Gastrocnemius medialis (tissue), 4 donors: ENCODE measurements around the gene FNTB. TPM values are rescaled to one million over a fixed set of nuclear protein-coding genes. Genes with fewer than 3 reads are reported as not detected.

Experiments
- ATAC-seq, 2 donors: fragments of 150-250 bp; one replicate each; pipeline ENCODE4 v1.9.1; 2016
- DNase-seq, 2 donors: peaks; one replicate each; pipeline ENCODE4 v3.0.0-alpha.2; 2019
- H3K27ac ChIP-seq, 4 donors: fragments of 200-600 bp; sonication (generic); 1 replicate in 1 of 4; 2 replicates in 3 of 4; pipeline ENCODE4 v1.5.1; 2016 to 2018; ENCODE audit warnings: mild to moderate bottlenecking in 2 of 4, moderate library complexity in 1 of 4
- H3K27me3 ChIP-seq, 3 donors: fragments of 200-600 bp; sonication (generic) in 2 of 3; 1 replicate in 1 of 3; 2 replicates in 2 of 3; pipeline versions ENCODE4 v1.5.1 to v1.6.0; 2016 to 2019; ENCODE audit warnings: mild to moderate bottlenecking in 1 of 3, moderate library complexity in 1 of 3
- H3K36me3 ChIP-seq, 2 donors: fragments of 200-600 bp; sonication (generic) in 1 of 2; one replicate each; pipeline ENCODE4 v1.5.1; 2017 to 2018
- H3K4me1 ChIP-seq, 2 donors: fragments of 200-600 bp; sonication (generic) in 1 of 2; one replicate each; pipeline ENCODE4 v1.5.1; 2016 to 2017; ENCODE audit warnings: mild to moderate bottlenecking in 2 of 2
- H3K4me3 ChIP-seq, 4 donors: fragments of 200-600 bp; sonication (generic) in 3 of 4; 1 replicate in 1 of 4; 2 replicates in 3 of 4; pipeline ENCODE4 v1.5.1; 2016 to 2019; ENCODE audit warnings: mild to moderate bottlenecking in 2 of 4
- H3K9me3 ChIP-seq, 3 donors: fragments of 200-600 bp; sonication (generic) in 2 of 3; 1 replicate in 1 of 3; 2 replicates in 2 of 3; pipeline ENCODE4 v1.5.1; 2016 to 2019
- POLR2A ChIP-seq, 2 donors: fragments of 450-650 bp; IDR thresholded peaks; one replicate each; pipeline ENCODE4 v1.6.1; 2017; ENCODE audit warnings: antibody characterized with exemption in 2 of 2, mild to moderate bottlenecking in 2 of 2, moderate library complexity in 2 of 2
- in situ Hi-C, 4 donors: fragments of 200-750 bp; cut with MboI; loops; one replicate each; pipeline versions ENCODE4 v1.15.0 to v1.8.0; 2017; ENCODE audit warnings: low sequenced_read_pairs in 4 of 4
- intact Hi-C: fragments of 100-400 bp; cut with DNase I; formaldehyde crosslinking; loops from one replicate; pipeline ENCODE4 v1.15.1; 2023; ENCODE audit warnings: low total_unique reads
- total RNA-seq, 4 donors: library from RNA; depleted of rRNA; stranded (reverse); fragments of >200 nt; gene quantifications; one replicate each; pipeline versions ENCODE4 v1.1.0 to v1.2.3, GENCODE V29; 2016
- TF ChIP-seq, protein P1 (sequence below), 5 experiments: fragments of 450-650 bp in 3 of 5; fragments of 200-600 bp in 2 of 5; sonication (generic) in 2 of 5; IDR thresholded peaks in 4 of 5; conservative IDR thresholded peaks in 1 of 5; 1 replicate in 4 of 5; 2 replicates in 1 of 5; pipeline ENCODE4 v1.5.1; 2016 to 2019; ENCODE audit warnings: antibody characterized with exemption in 5 of 5, mild to moderate bottlenecking in 3 of 5, moderate library complexity in 3 of 5

The FNTB gene
- total RNA-seq, 4 donors from 2014 or later = 6.1 to 40.6 (median 18.0) TPM

GRCh38 chr14:65045006-65045405, 58.3 kb downstream of the FNTB start:
- H3K4me3 ChIP-seq = no peak overlapping the region
- ATAC-seq (no peak), DNase-seq (no peak)
- peaks cover 8 to 20% of the 10 kb centered on the region in 2 donors for H3K4me1 ChIP-seq
- H3K27me3 ChIP-seq = no peaks in the 10 kb centered on the region
- H3K9me3 ChIP-seq = no peaks in the 10 kb centered on the region
- in situ Hi-C loops (no loop called here), intact Hi-C loops (no loop called here)
- no peak overlapping the region for H3K27ac ChIP-seq
- H3K36me3 ChIP-seq = peaks cover 0 to 30% of the 10 kb centered on the region in 2 donors
- TF ChIP-seq, protein P1, sequence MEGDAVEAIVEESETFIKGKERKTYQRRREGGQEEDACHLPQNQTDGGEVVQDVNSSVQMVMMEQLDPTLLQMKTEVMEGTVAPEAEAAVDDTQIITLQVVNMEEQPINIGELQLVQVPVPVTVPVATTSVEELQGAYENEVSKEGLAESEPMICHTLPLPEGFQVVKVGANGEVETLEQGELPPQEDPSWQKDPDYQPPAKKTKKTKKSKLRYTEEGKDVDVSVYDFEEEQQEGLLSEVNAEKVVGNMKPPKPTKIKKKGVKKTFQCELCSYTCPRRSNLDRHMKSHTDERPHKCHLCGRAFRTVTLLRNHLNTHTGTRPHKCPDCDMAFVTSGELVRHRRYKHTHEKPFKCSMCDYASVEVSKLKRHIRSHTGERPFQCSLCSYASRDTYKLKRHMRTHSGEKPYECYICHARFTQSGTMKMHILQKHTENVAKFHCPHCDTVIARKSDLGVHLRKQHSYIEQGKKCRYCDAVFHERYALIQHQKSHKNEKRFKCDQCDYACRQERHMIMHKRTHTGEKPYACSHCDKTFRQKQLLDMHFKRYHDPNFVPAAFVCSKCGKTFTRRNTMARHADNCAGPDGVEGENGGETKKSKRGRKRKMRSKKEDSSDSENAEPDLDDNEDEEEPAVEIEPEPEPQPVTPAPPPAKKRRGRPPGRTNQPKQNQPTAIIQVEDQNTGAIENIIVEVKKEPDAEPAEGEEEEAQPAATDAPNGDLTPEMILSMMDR (IDR thresholded peaks at IDR 0.05 in 4 of 5, conservative IDR thresholded peaks at IDR 0.05 in 1 of 5) = no peak
- no peak for TF ChIP-seq POLR2A (IDR thresholded peaks at IDR 0.05)

DNA sequence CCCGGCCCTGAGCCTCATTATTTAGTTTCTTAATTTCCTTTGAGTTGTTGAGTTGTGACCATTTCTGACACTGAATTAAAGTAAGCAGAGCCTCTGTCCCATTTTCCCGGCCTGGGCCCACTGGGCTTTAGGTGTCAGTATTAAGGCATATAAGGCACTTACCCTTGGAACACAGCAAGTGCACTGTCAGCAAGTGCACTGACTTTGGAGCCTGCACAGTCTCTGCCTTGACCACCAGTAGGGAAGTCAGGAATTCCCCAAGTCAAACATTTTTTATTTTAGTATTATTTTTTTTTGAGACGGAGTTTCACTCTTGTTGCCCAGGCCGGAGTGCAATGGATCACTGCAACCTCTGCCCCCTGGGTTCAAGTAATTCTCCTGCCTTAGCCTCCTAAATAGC, 59.0 kb downstream of the FNTB start:
- H3K4me3 ChIP-seq = no peak overlapping the region
- intact Hi-C loops = no loop called here
- DNase-seq (no peak), ATAC-seq (no peak)
- TF ChIP-seq, protein P1 (IDR thresholded peaks at IDR 0.05 in 4 of 5, conservative IDR thresholded peaks at IDR 0.05 in 1 of 5) = no peak
- no peak for TF ChIP-seq POLR2A (IDR thresholded peaks at IDR 0.05)
- in situ Hi-C loops = no loop called here
- H3K27ac ChIP-seq = no peak overlapping the region
- no peaks in the 10 kb centered on the region for H3K9me3 ChIP-seq
- H3K27me3 ChIP-seq = no peaks in the 10 kb centered on the region
- peaks cover 0 to 29% of the 10 kb centered on the region in 2 donors for H3K36me3 ChIP-seq
- H3K4me1 ChIP-seq = peaks cover 8 to 20% of the 10 kb centered on the region in 2 donors

GRCh38 chr14:65052832-65053231, 66.1 kb downstream of the FNTB start:
- no peaks in the 10 kb centered on the region for H3K9me3 ChIP-seq
- DNase-seq = no peak
- TF ChIP-seq, protein P1 (IDR thresholded peaks at IDR 0.05 in 4 of 5, conservative IDR thresholded peaks at IDR 0.05 in 1 of 5) = no peak
- TF ChIP-seq POLR2A (IDR thresholded peaks at IDR 0.05) = no peak
- no peak for ATAC-seq
- peaks cover 0 to 14% of the 10 kb centered on the region in 2 donors for H3K36me3 ChIP-seq
- no peak overlapping the region for H3K4me3 ChIP-seq
- no peaks in the 10 kb centered on the region for H3K27me3 ChIP-seq
- no peak overlapping the region for H3K27ac ChIP-seq
- intact Hi-C loops = no loop called here
- in situ Hi-C loops = no loop called here
- H3K4me1 ChIP-seq = peaks cover 0 to 4% of the 10 kb centered on the region in 2 donors

DNA sequence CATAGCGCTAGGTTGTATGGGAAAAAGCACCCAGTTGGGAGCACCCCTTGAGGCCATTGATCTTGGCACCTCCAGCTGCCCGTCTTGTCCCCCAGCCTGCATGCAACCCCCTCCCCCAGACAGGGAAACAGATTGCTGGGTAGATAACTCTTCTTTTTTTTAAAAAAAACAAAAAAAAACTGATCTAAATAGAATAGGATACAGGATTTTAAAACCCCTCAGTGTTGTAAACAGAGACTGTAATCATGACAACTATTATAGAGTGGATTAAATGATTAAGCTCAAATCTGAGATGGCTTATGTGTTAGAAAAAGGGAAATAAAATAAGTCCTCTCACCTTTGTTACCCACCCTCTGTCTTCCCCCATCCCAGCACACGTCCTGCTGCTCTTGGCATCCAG, 66.8 kb downstream of the FNTB start:
- no peak for ATAC-seq
- H3K4me1 ChIP-seq = no peaks in the 10 kb centered on the region
- intact Hi-C loops = no loop called here

More for the DNA sequence above, 66.8 kb downstream of the FNTB start:
- Histone ChIP-seq H3K36me3 (peaks cover 0 to 14% of the 10 kb centered on the region in 2 donors), H3K9me3 (no peaks in the 10 kb centered on the region), H3K27ac (no peak overlapping the region), H3K27me3 (no peaks in the 10 kb centered on the region), H3K4me3 (no peak overlapping the region)
- TF ChIP-seq, protein P1 (IDR thresholded peaks at IDR 0.05 in 4 of 5, conservative IDR thresholded peaks at IDR 0.05 in 1 of 5) = no peak
- no peak for TF ChIP-seq POLR2A (IDR thresholded peaks at IDR 0.05)
- in situ Hi-C loops = no loop called here
- no peak for DNase-seq
